GM23338 (cell line): ENCODE results near the gene PNPLA5. TPM values are rescaled to one million over a fixed set of nuclear protein-coding genes. Genes with fewer than 3 reads are reported as not detected.

Experiments used
- ATAC-seq: fragments of 200-7000 bp; cut with Tn5 transposase; 3 replicates; pipeline ENCODE4 v1.9.1; 2020
- DNase-seq: peaks from one replicate; pipeline ENCODE4 v3.0.0-alpha.2; 2015; ENCODE audit warnings: low spot score
- H2AFZ ChIP-seq: fragments of 200-600 bp; sonication (generic); 2 replicates; pipeline ENCODE4 v1.8.0; 2016; ENCODE audit warnings: antibody characterized with exemption, mild to moderate bottlenecking, moderate library complexity
- H3F3A ChIP-seq: fragments of 200-600 bp; sonication (generic); replicated peaks from 2 replicates; pipeline ENCODE4 v1.8.0; 2017; ENCODE audit warnings: antibody characterized with exemption, mixed run types, low read depth
- H3K27ac ChIP-seq: fragments of 200-600 bp; sonication (generic); 2 replicates; pipeline ENCODE4 v1.6.1; 2016; ENCODE audit warnings: low read depth
- H3K27me3 ChIP-seq: fragments of 200-600 bp; sonication (generic); 2 replicates; pipeline ENCODE4 v1.8.0; 2016; ENCODE audit warnings: mild to moderate bottlenecking, mixed run types, moderate library complexity; ENCODE audit not compliant: insufficient read depth
- H3K36me3 ChIP-seq: fragments of 200-600 bp; sonication (generic); 2 replicates; pipeline ENCODE4 v1.8.0; 2016; ENCODE audit warnings: mild to moderate bottlenecking; ENCODE audit not compliant: insufficient read depth
- H3K4me1 ChIP-seq: fragments of 200-600 bp; sonication (generic); 2 replicates; pipeline ENCODE4 v1.8.0; 2016; ENCODE audit warnings: mild to moderate bottlenecking, moderate library complexity; ENCODE audit not compliant: insufficient read depth
- H3K4me2 ChIP-seq: fragments of 200-600 bp; sonication (generic); 2 replicates; pipeline ENCODE4 v1.7.1; 2017; ENCODE audit warnings: mixed run types
- H3K4me3 ChIP-seq: fragments of 200-600 bp; sonication (generic); 2 replicates; pipeline ENCODE4 v1.6.1; 2016; ENCODE audit warnings: mixed run types
- H3K79me2 ChIP-seq: fragments of 200-600 bp; sonication (generic); replicated peaks from 2 replicates; pipeline ENCODE4 v1.8.0; 2017; ENCODE audit warnings: mild to moderate bottlenecking; ENCODE audit not compliant: insufficient read depth
- H3K9me2 ChIP-seq: fragments of 200-600 bp; sonication (generic); 2 replicates; pipeline ENCODE4 v1.8.0; 2017; ENCODE audit not compliant: insufficient read depth
- H4K20me1 ChIP-seq: fragments of 200-600 bp; sonication (generic); replicated peaks from 2 replicates; pipeline ENCODE4 v1.8.0; 2017; ENCODE audit warnings: mild to moderate bottlenecking; ENCODE audit not compliant: insufficient read depth
- H3K27ac Mint-ChIP-seq: 2 replicates; pipeline ENCODE4 v1.8.0; 2020; ENCODE audit warnings: inconsistent platforms, mild to moderate bottlenecking, moderate library complexity, mixed read lengths
- H3K27me3 Mint-ChIP-seq: 3 replicates; pipeline ENCODE4 v1.8.0; 2022; ENCODE audit warnings: low read depth, mild to moderate bottlenecking, moderate library complexity, mixed read lengths, inconsistent platforms; ENCODE audit not compliant: insufficient read depth, poor library complexity
- H3K36me3 Mint-ChIP-seq: 3 replicates; pipeline ENCODE4 v1.8.0; 2021; ENCODE audit warnings: low read depth, mild to moderate bottlenecking, inconsistent platforms, moderate library complexity, mixed read lengths
- H3K4me1 Mint-ChIP-seq: 3 replicates; pipeline ENCODE4 v1.8.0; 2020; ENCODE audit warnings: mild to moderate bottlenecking, inconsistent platforms, mixed read lengths
- H3K4me3 Mint-ChIP-seq: 3 replicates; pipeline ENCODE4 v1.8.0; 2021; ENCODE audit warnings: moderate library complexity, mild to moderate bottlenecking, inconsistent platforms, mixed read lengths
- H3K9me3 Mint-ChIP-seq: 3 replicates; pipeline ENCODE4 v1.8.0; 2020; ENCODE audit warnings: moderate library complexity, mild to moderate bottlenecking, inconsistent platforms, mixed read lengths
- CREB1 ChIP-seq: fragments of 250-450 bp; sonication (Bioruptor Pico); IDR thresholded peaks from 2 replicates; pipeline ENCODE4 v1.5.0; 2020; ENCODE audit warnings: low read depth, mild to moderate bottlenecking, moderate library complexity
- EZH2 ChIP-seq: fragments of 200-600 bp; sonication (generic); IDR thresholded peaks from one replicate; pipeline ENCODE4 v1.8.0; 2017; ENCODE audit warnings: antibody characterized with exemption, mild to moderate bottlenecking, low read depth; ENCODE audit not compliant: unreplicated experiment
- EZH2phosphoT487 ChIP-seq: fragments of 200-600 bp; sonication (generic); IDR thresholded peaks from one replicate; pipeline ENCODE4 v1.8.1; 2018; ENCODE audit warnings: antibody characterized with exemption; ENCODE audit not compliant: unreplicated experiment
- JUNB ChIP-seq: IDR thresholded peaks from one replicate; pipeline ENCODE4 v1.6.1; 2016; ENCODE audit warnings: antibody characterized with exemption; ENCODE audit not compliant: unreplicated experiment
- NANOG ChIP-seq: IDR thresholded peaks from 2 replicates; pipeline ENCODE4 v1.6.1; 2016; ENCODE audit warnings: antibody characterized with exemption, borderline replicate concordance
- POLR2AphosphoS5 ChIP-seq: IDR thresholded peaks from 2 replicates; pipeline ENCODE4 v1.6.1; 2016; ENCODE audit warnings: antibody characterized with exemption, low read depth
- STAT1 ChIP-seq: IDR thresholded peaks from one replicate; pipeline ENCODE4 v1.6.1; 2016; ENCODE audit warnings: antibody characterized with exemption; ENCODE audit not compliant: unreplicated experiment
- ZNF114 ChIP-seq: fragments of 250-450 bp; sonication (Bioruptor Pico); IDR thresholded peaks from 2 replicates; pipeline ENCODE4 v1.5.0; 2020; ENCODE audit warnings: mild to moderate bottlenecking, moderate library complexity
- ZNF331 ChIP-seq: fragments of 250-450 bp; sonication (Bioruptor Pico); IDR thresholded peaks from 2 replicates; pipeline ENCODE4 v1.5.0; 2020; ENCODE audit warnings: low read depth, mild to moderate bottlenecking, moderate library complexity
- polyA plus RNA-seq: library from polyadenylated mRNA; unstranded; fragments of >200 nt; fragmentation: Nextera tagmentation; extraction: Ambion mirVana; gene quantifications from 2 replicates; pipeline ENCODE4 v1.2.1, GENCODE V29; 2016
- total RNA-seq: library from RNA; depleted of rRNA; stranded (reverse); fragments of >200 nt; shearing (Covaris generic); gene quantifications from 2 replicates; pipeline ENCODE4 v1.2.3, GENCODE V29; 2014
- TF ChIP-seq, protein P1 (sequence below): fragments of 250-450 bp; sonication (Bioruptor Pico); IDR thresholded peaks from 2 replicates; pipeline ENCODE4 v1.5.0; 2020; ENCODE audit warnings: mild to moderate bottlenecking, moderate library complexity
- TF ChIP-seq, protein P2 (sequence below), 2 experiments: fragments of 200-600 bp in 1 of 2; sonication (generic) in 1 of 2; conservative IDR thresholded peaks; 2 replicates each; pipeline versions ENCODE4 v1.5.1 to v1.6.1; 2016 to 2017; ENCODE audit warnings: antibody characterized with exemption in 2 of 2, low read depth in 2 of 2, mild to moderate bottlenecking in 2 of 2, moderate library complexity in 1 of 2
- TF ChIP-seq, protein P3 (sequence below): IDR thresholded peaks from 2 replicates; pipeline ENCODE4 v1.6.1; 2016; ENCODE audit warnings: antibody characterized with exemption

PNPLA5 gene
- total and polyA plus RNA-seq, 2 experiments from 2014 or later: 2.3 to 6.8 TPM

DNA sequence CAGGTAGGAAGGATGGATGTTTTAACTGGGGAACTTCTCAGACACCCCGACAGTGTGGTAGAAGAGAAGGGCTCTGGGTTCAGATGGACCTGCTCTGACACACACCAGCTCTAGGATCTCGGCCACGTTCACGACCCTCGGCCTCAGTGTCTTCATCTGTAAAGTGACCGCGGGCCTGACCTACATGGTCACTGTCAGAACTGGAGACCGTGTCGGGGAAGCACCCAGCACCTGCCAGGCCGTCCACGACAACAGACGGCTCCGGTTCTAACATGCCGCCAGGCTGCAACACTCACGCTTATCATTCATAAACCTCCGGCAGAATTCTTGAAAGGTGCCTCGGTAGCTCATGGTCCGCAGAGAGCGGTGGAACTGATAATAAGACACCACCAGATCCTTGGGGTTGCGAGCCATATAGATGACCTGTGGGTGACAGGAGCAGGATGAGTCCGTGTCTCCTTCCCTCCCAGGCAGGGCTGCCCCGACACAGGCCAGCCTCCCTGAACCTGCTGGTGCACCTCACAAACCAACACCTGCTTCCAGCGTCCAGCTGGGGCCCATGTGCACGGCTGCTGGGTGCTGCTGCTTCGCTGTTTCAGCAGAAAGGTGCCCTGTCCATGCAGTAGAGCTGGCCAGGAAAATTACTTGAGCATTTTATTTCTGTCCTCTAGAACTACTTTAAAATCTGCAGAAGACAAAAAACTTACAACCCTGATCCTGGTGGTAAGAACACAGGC, 53.1 kb downstream of the PNPLA5 start:
- Histone ChIP-seq H2AFZ (no peak overlapping the region), H3K79me2 (peaks cover 20% of the 10 kb centered on the region), H3K27me3 (no peaks in the 10 kb centered on the region), H3F3A (no peaks in the 10 kb centered on the region), H3K36me3 (no peaks in the 10 kb centered on the region), H3K4me3 (no peak overlapping the region), H3K27ac (no peak overlapping the region), H4K20me1 (no peaks in the 10 kb centered on the region; the same call in 1 of the 2 replicates), H3K9me2 (no peaks in the 10 kb centered on the region), H3K4me2 (no peak overlapping the region), H3K4me1 (no peaks in the 10 kb centered on the region)
- Mint-ChIP-seq H3K36me3 (peaks cover 16% of the 10 kb centered on the region; the same call in 2 of the 3 replicates), H3K4me1 (peaks cover 7% of the 10 kb centered on the region), H3K27me3 (peaks cover 12% of the 10 kb centered on the region), H3K27ac (no peak overlapping the region), H3K9me3 (no peaks in the 10 kb centered on the region), H3K4me3 (no peak overlapping the region)
- no peak for ATAC-seq
- DNase-seq: no peak
- TF ChIP-seq, protein P1, sequence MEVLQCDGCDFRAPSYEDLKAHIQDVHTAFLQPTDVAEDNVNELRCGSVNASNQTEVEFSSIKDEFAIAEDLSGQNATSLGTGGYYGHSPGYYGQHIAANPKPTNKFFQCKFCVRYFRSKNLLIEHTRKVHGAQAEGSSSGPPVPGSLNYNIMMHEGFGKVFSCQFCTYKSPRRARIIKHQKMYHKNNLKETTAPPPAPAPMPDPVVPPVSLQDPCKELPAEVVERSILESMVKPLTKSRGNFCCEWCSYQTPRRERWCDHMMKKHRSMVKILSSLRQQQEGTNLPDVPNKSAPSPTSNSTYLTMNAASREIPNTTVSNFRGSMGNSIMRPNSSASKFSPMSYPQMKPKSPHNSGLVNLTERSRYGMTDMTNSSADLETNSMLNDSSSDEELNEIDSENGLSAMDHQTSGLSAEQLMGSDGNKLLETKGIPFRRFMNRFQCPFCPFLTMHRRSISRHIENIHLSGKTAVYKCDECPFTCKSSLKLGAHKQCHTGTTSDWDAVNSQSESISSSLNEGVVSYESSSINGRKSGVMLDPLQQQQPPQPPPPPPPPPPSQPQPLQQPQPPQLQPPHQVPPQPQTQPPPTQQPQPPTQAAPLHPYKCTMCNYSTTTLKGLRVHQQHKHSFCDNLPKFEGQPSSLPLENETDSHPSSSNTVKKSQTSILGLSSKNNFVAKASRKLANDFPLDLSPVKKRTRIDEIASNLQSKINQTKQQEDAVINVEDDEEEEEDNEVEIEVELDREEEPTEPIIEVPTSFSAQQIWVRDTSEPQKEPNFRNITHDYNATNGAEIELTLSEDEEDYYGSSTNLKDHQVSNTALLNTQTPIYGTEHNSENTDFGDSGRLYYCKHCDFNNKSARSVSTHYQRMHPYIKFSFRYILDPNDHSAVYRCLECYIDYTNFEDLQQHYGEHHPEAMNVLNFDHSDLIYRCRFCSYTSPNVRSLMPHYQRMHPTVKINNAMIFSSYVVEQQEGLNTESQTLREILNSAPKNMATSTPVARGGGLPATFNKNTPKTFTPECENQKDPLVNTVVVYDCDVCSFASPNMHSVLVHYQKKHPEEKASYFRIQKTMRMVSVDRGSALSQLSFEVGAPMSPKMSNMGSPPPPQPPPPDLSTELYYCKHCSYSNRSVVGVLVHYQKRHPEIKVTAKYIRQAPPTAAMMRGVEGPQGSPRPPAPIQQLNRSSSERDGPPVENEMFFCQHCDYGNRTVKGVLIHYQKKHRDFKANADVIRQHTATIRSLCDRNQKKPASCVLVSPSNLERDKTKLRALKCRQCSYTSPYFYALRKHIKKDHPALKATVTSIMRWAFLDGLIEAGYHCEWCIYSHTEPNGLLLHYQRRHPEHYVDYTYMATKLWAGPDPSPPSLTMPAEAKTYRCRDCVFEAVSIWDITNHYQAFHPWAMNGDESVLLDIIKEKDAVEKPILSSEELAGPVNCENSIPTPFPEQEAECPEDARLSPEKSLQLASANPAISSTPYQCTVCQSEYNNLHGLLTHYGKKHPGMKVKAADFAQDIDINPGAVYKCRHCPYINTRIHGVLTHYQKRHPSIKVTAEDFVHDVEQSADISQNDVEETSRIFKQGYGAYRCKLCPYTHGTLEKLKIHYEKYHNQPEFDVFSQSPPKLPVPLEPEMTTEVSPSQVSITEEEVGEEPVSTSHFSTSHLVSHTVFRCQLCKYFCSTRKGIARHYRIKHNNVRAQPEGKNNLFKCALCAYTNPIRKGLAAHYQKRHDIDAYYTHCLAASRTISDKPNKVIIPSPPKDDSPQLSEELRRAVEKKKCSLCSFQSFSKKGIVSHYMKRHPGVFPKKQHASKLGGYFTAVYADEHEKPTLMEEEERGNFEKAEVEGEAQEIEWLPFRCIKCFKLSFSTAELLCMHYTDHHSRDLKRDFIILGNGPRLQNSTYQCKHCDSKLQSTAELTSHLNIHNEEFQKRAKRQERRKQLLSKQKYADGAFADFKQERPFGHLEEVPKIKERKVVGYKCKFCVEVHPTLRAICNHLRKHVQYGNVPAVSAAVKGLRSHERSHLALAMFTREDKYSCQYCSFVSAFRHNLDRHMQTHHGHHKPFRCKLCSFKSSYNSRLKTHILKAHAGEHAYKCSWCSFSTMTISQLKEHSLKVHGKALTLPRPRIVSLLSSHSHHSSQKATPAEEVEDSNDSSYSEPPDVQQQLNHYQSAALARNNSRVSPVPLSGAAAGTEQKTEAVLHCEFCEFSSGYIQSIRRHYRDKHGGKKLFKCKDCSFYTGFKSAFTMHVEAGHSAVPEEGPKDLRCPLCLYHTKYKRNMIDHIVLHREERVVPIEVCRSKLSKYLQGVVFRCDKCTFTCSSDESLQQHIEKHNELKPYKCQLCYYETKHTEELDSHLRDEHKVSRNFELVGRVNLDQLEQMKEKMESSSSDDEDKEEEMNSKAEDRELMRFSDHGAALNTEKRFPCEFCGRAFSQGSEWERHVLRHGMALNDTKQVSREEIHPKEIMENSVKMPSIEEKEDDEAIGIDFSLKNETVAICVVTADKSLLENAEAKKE: no peak
- no peak for TF ChIP-seq EZH2phosphoT487
- no peak for TF ChIP-seq JUNB
- no peak for TF ChIP-seq EZH2
- TF ChIP-seq, protein P2, sequence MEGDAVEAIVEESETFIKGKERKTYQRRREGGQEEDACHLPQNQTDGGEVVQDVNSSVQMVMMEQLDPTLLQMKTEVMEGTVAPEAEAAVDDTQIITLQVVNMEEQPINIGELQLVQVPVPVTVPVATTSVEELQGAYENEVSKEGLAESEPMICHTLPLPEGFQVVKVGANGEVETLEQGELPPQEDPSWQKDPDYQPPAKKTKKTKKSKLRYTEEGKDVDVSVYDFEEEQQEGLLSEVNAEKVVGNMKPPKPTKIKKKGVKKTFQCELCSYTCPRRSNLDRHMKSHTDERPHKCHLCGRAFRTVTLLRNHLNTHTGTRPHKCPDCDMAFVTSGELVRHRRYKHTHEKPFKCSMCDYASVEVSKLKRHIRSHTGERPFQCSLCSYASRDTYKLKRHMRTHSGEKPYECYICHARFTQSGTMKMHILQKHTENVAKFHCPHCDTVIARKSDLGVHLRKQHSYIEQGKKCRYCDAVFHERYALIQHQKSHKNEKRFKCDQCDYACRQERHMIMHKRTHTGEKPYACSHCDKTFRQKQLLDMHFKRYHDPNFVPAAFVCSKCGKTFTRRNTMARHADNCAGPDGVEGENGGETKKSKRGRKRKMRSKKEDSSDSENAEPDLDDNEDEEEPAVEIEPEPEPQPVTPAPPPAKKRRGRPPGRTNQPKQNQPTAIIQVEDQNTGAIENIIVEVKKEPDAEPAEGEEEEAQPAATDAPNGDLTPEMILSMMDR (conservative IDR thresholded peaks at IDR 0.05; ENCODE audit: low read depth in 2 of 2): no peak
- TF ChIP-seq POLR2AphosphoS5: no peak
- TF ChIP-seq ZNF114: no peak
- TF ChIP-seq ZNF331 (CRISPR knock-in tag): no peak
- no peak for TF ChIP-seq STAT1
- TF ChIP-seq CREB1 (CRISPR knock-in tag): no peak
- no peak for TF ChIP-seq NANOG
- TF ChIP-seq, protein P3, sequence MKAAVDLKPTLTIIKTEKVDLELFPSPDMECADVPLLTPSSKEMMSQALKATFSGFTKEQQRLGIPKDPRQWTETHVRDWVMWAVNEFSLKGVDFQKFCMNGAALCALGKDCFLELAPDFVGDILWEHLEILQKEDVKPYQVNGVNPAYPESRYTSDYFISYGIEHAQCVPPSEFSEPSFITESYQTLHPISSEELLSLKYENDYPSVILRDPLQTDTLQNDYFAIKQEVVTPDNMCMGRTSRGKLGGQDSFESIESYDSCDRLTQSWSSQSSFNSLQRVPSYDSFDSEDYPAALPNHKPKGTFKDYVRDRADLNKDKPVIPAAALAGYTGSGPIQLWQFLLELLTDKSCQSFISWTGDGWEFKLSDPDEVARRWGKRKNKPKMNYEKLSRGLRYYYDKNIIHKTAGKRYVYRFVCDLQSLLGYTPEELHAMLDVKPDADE: no peak
